Measurements from ENCODE around the gene PDZD4.

Gene PDZD4

DNA sequence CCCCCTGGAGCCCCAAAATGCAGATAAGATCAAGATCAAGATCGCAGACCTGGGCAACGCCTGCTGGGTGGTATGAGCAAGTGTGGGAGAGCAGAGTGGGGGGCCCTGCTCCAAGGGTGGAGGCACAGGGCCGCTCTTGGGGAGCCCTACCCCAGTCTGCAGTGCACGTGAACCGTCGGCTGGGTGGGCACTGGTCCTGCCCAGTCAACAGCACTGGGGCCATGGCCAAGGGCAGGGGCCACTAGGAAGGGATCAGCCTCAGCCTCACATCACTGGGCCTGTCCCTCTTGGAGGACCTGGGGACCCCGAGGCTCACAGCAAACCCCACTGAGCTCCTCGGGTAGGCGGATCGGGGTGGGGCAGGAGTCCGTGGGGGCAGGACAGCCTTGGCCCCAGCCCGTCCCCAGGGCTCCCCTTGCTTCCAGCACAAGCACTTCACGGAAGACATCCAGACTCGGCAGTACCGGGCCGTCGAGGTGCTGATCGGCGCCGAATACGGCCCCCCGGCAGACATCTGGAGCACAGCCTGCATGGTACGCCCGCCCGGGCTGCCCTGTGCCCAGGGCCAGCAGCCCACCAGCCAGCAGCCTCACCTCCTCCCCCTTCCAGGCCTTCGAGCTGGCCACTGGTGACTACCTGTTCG lies 45.9 kb downstream of the PDZD4 start:
- Histone ChIP-seq H3K4me3 (ENCODE audit: insufficient read depth, low read depth, low read length, poor library complexity, severe bottlenecking) (no peak overlapping the region), H3K36me3 (ENCODE audit: control insufficient read depth, insufficient read depth, low read length) (peaks cover 7% of the 10 kb centered on the region), H3K9me3 (ENCODE audit: control insufficient read depth, low read length) (no peaks in the 10 kb centered on the region), H3K4me1 (ENCODE audit: control insufficient read depth, insufficient read depth, low read length, poor library complexity, severe bottlenecking) (no peaks in the 10 kb centered on the region), H3K27ac (ENCODE audit: insufficient read depth, low read length, poor library complexity, severe bottlenecking) (no peak overlapping the region), H3K27me3 (replicated peaks; ENCODE audit: control insufficient read depth, insufficient read depth, low read length, poor library complexity, severe bottlenecking) (no peaks in the 10 kb centered on the region)
- DNase-seq = no peak

DNA sequence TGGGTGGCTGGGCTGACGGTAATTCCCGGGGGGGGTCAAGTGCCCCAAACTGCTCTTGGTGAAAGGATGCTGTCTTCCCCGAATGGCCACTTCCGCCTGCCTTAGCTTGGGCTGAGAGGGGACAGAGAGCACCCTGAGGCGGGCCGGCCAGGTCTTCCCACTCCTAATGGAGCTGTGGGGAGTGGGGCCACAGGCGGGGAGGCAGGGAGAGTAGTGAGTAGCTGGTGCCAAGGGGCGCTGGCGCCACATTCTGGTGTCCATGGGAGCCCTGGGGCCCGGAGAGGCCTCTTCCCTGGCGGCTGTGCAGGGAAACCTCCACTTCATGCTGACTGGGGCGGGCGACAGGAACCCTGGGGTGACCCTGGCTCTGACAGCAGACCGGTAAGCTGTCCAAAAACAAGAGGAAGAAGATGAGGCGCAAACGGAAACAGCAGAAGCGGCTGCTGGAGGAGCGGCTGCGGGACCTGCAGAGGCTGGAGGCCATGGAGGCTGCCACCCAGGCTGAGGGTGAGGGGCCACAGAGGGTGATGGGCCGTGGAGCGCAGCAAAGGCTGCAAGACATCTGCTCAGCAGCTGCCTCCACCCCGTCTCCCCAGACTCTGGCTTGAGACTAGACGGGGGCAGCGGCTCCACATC lies 46.8 kb downstream of the PDZD4 start:
- H3K27ac ChIP-seq (ENCODE audit: insufficient read depth, low read length, poor library complexity, severe bottlenecking) = no peak overlapping the region
- DNase-seq = no peak
- H3K27me3 ChIP-seq (replicated peaks; ENCODE audit: control insufficient read depth, insufficient read depth, low read length, poor library complexity, severe bottlenecking) = no peaks in the 10 kb centered on the region
- H3K4me3 ChIP-seq (ENCODE audit: insufficient read depth, low read depth, low read length, poor library complexity, severe bottlenecking) = no peak overlapping the region
- H3K4me1 ChIP-seq (ENCODE audit: control insufficient read depth, insufficient read depth, low read length, poor library complexity, severe bottlenecking) = no peaks in the 10 kb centered on the region
- H3K9me3 ChIP-seq (ENCODE audit: control insufficient read depth, low read length) = no peaks in the 10 kb centered on the region
- peaks cover 7% of the 10 kb centered on the region for H3K36me3 ChIP-seq (ENCODE audit: control insufficient read depth, insufficient read depth, low read length)

DNA sequence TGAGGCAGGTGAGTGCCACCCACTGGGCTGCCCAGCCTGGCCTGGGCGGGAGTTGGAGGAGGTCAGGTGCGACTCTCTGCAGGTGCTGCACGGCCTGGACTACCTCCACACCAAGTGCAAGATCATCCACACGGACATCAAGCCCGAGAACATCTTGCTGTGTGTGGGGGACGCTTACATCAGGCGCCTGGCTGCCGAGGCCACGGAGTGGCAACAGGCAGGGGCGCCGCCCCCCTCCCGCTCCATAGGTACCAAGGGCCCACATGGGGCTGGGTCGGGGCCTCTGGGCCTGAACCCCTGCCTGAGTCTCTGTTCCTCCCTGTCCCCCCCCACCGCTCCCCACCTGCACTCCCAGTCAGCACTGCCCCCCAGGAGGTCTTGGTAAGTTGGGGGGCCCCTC lies 47.5 kb downstream of the PDZD4 start:
- H3K36me3 ChIP-seq (ENCODE audit: control insufficient read depth, insufficient read depth, low read length) = peaks cover 7% of the 10 kb centered on the region
- H3K4me1 ChIP-seq (ENCODE audit: control insufficient read depth, insufficient read depth, low read length, poor library complexity, severe bottlenecking) = no peaks in the 10 kb centered on the region
- no peak for DNase-seq

DNA sequence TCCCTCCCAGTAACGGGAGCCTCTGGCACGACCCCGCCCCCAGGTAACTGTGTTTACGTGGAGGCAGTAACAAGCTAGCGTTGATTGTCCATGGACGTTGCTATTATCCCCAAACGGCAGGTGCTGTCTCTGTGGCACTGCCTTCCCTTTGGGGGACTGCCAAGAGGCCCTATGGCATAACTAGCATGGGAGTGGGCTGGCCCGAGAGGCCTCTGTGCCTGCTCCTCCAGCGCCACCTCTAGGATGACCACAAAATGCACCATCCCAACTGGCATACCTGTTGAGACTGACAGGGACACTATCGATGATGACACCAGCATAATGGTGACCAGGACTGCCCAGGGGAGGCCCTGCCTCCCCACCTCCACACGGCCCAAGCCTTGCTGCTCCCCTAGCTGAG lies 48.0 kb downstream of the PDZD4 start:
- H3K4me3 ChIP-seq (ENCODE audit: insufficient read depth, low read depth, low read length, poor library complexity, severe bottlenecking) = no peak overlapping the region
- H3K36me3 ChIP-seq (ENCODE audit: control insufficient read depth, insufficient read depth, low read length) = peaks cover 7% of the 10 kb centered on the region
- H3K9me3 ChIP-seq (ENCODE audit: control insufficient read depth, low read length) = no peaks in the 10 kb centered on the region
- H3K27me3 ChIP-seq (replicated peaks; ENCODE audit: control insufficient read depth, insufficient read depth, low read length, poor library complexity, severe bottlenecking) = no peaks in the 10 kb centered on the region
- no peak for DNase-seq
- H3K27ac ChIP-seq (ENCODE audit: insufficient read depth, low read length, poor library complexity, severe bottlenecking) = no peak overlapping the region
- no peaks in the 10 kb centered on the region for H3K4me1 ChIP-seq (ENCODE audit: control insufficient read depth, insufficient read depth, low read length, poor library complexity, severe bottlenecking)

More for the DNA sequence above, 47.5 kb downstream of the PDZD4 start:
- H3K27me3 ChIP-seq (replicated peaks; ENCODE audit: control insufficient read depth, insufficient read depth, low read length, poor library complexity, severe bottlenecking) = no peaks in the 10 kb centered on the region
- no peak overlapping the region for H3K27ac ChIP-seq (ENCODE audit: insufficient read depth, low read length, poor library complexity, severe bottlenecking)
- no peak overlapping the region for H3K4me3 ChIP-seq (ENCODE audit: insufficient read depth, low read depth, low read length, poor library complexity, severe bottlenecking)
- H3K9me3 ChIP-seq (ENCODE audit: control insufficient read depth, low read length) = no peaks in the 10 kb centered on the region

DNA sequence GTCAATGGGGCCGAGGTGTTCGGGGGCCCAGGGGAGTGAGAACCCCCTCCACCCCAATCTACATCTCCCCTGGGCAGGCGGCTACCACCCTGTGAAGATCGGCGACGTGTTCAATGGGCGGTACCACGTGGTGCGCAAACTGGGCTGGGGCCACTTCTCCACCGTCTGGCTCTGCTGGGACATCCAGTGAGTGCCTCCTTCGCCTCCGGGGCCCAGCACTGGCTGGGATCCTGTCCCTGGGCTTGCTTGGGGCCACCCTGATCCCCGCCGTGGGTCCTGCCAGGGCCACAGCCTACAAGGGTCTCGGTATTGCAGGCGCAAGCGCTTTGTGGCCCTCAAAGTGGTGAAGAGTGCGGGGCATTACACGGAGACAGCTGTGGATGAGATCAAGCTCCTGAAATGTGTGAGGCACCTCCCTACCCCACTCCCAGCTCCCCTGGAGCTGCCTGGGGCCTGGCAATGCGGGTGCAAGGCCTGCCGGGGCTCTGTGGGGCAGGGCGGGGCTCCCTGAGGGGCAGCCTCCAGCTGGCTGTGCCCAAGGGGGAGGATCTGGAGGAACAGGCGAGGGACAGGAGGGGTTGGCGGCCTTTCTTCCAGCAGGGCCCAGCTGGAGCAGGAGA lies 48.8 kb downstream of the PDZD4 start:
- Histone ChIP-seq H3K36me3 (ENCODE audit: control insufficient read depth, insufficient read depth, low read length) (peaks cover 7% of the 10 kb centered on the region), H3K4me3 (ENCODE audit: insufficient read depth, low read depth, low read length, poor library complexity, severe bottlenecking) (no peak overlapping the region), H3K27ac (ENCODE audit: insufficient read depth, low read length, poor library complexity, severe bottlenecking) (no peak overlapping the region), H3K9me3 (ENCODE audit: control insufficient read depth, low read length) (no peaks in the 10 kb centered on the region), H3K27me3 (replicated peaks; ENCODE audit: control insufficient read depth, insufficient read depth, low read length, poor library complexity, severe bottlenecking) (no peaks in the 10 kb centered on the region), H3K4me1 (ENCODE audit: control insufficient read depth, insufficient read depth, low read length, poor library complexity, severe bottlenecking) (no peaks in the 10 kb centered on the region)
- DNase-seq = no peak

DNA sequence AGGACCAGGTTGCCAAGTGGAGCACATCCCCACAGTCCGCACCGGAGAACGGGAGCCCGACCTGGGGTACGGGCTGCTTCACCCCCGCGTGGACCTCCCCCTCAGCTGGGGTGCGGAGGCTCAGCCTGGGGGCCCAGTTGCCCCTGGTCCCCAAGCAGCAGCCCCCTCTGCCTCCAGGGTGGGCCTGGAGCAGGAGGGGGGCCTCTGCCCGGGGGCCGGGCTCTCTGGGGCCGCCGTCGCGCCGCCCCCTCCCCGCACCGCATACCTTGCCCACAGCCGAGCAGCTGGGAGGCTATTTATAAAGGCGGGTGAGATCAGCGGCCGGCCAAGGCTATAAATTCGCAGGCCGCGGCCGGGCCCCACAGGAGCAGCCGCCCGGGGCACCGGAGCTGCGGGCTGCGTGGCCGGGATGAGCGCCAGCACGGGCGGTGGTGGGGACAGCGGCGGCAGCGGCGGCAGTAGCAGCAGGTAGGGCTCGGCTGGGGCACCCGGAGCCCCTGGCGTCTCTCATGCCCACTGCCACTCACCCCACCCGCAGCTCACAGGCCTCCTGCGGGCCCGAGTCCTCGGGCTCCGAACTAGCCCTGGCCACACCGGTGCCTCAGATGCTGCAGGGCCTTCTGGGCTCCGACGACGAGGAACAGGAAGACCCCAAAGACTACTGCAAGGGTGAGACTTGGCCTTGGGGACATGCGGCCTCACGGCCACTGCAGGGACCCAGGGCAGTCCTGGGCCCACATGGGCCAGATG lies 49.5 kb downstream of the PDZD4 start, which contains the start of gene SRPK3:
SRPK3 (plus strand) TSS at position 364 of the 750 bp plus-strand sequence; CDS start at position 410, 46 bp downstream.
- no peak within 1 kb of the TSS for H3K4me3 ChIP-seq (ENCODE audit: insufficient read depth, low read depth, low read length, poor library complexity, severe bottlenecking)
- H3K27ac ChIP-seq (ENCODE audit: insufficient read depth, low read length, poor library complexity, severe bottlenecking) = no peak within 1 kb of the TSS
- no peak for DNase-seq
- H3K9me3 ChIP-seq (ENCODE audit: control insufficient read depth, low read length) = no peaks in the 10 kb centered on the region
- H3K36me3 ChIP-seq (ENCODE audit: control insufficient read depth, insufficient read depth, low read length) = peaks cover 4% of the 10 kb centered on the region
- H3K27me3 ChIP-seq (replicated peaks; ENCODE audit: control insufficient read depth, insufficient read depth, low read length, poor library complexity, severe bottlenecking) = no peaks in the 10 kb centered on the region
- no peaks in the 10 kb centered on the region for H3K4me1 ChIP-seq (ENCODE audit: control insufficient read depth, insufficient read depth, low read length, poor library complexity, severe bottlenecking)

DNA sequence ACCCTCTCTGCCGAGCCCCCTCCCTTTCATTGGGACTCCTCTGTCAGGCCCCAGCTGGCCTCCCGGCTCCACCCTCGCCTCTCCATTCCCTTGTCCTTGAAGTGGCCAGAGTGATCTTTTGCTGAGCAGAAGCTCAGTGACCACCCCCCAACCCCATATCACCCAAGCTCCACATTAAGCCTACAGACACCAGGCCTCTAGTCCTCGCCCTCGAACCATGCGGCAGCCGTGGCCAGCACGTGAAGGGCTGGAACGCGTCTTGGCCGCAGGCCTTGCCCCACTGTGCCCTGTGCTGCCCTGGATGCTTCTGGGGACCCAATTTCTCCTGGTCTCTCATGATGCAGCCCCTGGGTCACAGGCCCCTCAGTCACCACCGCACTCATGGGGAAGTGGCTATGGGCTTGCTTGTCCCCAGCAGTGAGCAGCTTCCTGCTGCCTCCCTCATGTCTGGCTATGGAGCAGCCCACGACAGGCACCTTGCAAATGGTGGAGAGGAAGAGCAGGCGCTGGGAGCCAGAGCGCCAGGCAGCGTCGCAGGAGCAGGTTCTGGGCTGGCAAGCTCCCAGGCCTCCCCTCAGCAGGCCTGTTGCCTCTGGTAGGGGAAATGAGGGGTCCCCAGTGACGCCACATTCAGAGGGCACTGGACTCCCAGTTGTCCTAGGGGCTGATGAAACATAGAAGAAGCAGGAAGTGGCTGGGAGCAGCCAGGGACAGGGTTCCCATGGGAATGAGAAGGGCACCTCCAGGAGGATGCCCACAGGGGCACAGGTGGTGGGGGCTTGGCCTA lies 50.3 kb downstream of the PDZD4 start:
- no peak for DNase-seq
- no peaks in the 10 kb centered on the region for H3K9me3 ChIP-seq (ENCODE audit: control insufficient read depth, low read length)
- H3K4me1 ChIP-seq (ENCODE audit: control insufficient read depth, insufficient read depth, low read length, poor library complexity, severe bottlenecking) = no peaks in the 10 kb centered on the region
- no peak overlapping the region for H3K27ac ChIP-seq (ENCODE audit: insufficient read depth, low read length, poor library complexity, severe bottlenecking)
- H3K27me3 ChIP-seq (replicated peaks; ENCODE audit: control insufficient read depth, insufficient read depth, low read length, poor library complexity, severe bottlenecking) = no peaks in the 10 kb centered on the region
- no peak overlapping the region for H3K4me3 ChIP-seq (ENCODE audit: insufficient read depth, low read depth, low read length, poor library complexity, severe bottlenecking)
- H3K36me3 ChIP-seq (ENCODE audit: control insufficient read depth, insufficient read depth, low read length) = no peaks in the 10 kb centered on the region

DNA sequence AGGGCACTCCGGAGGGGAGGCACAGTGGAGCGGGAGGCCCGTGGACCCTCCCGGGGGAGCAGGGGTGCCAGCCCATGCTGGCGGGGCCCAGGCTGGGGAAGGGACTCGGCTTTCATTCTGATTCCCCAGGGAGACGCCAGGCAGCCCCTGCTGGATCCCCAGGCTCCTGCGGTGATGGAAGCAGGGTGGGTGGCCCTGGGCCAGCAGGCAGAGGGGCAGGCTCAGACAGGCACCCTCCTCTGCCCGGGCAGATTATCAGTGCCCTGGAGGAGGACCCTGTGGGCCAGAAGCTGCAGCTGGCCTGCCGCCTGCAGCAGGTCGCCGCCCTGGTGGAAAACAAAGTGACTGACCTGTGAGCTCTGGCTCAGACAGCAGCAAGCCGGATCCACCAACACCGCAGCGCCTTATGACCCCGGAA lies 51.7 kb downstream of the PDZD4 start:
- Histone ChIP-seq H3K9me3 (ENCODE audit: control insufficient read depth, low read length) (no peaks in the 10 kb centered on the region), H3K4me1 (ENCODE audit: control insufficient read depth, insufficient read depth, low read length, poor library complexity, severe bottlenecking) (no peaks in the 10 kb centered on the region), H3K27me3 (replicated peaks; ENCODE audit: control insufficient read depth, insufficient read depth, low read length, poor library complexity, severe bottlenecking) (no peaks in the 10 kb centered on the region), H3K27ac (ENCODE audit: insufficient read depth, low read length, poor library complexity, severe bottlenecking) (no peak overlapping the region), H3K36me3 (ENCODE audit: control insufficient read depth, insufficient read depth, low read length) (no peaks in the 10 kb centered on the region), H3K4me3 (ENCODE audit: insufficient read depth, low read depth, low read length, poor library complexity, severe bottlenecking) (no peak overlapping the region)
- DNase-seq = no peak

DNA sequence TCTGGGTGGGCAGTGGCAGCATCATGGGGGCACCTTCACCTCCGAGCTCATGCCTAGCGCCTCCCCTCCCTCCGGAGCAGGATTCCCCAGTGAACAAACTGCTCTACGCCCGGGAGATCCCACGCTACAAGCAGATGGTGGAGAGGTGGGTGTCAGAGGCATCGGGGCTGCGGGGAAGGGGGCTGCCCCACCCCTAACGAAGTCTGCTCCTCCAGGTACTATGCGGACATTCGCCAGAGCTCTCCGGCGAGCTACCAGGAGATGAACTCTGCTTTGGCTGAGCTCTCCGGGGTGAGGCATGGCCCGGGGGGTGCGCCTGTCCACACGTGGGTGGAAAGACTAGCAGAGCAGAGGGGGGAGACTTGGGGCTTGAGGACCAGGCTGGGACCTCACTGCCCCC lies 52.2 kb downstream of the PDZD4 start:
- H3K4me3 ChIP-seq (ENCODE audit: insufficient read depth, low read depth, low read length, poor library complexity, severe bottlenecking) = no peak overlapping the region
- no peaks in the 10 kb centered on the region for H3K9me3 ChIP-seq (ENCODE audit: control insufficient read depth, low read length)
- H3K27me3 ChIP-seq (replicated peaks; ENCODE audit: control insufficient read depth, insufficient read depth, low read length, poor library complexity, severe bottlenecking) = no peaks in the 10 kb centered on the region
- no peaks in the 10 kb centered on the region for H3K4me1 ChIP-seq (ENCODE audit: control insufficient read depth, insufficient read depth, low read length, poor library complexity, severe bottlenecking)
- no peak for DNase-seq
- H3K36me3 ChIP-seq (ENCODE audit: control insufficient read depth, insufficient read depth, low read length) = no peaks in the 10 kb centered on the region
- no peak overlapping the region for H3K27ac ChIP-seq (ENCODE audit: insufficient read depth, low read length, poor library complexity, severe bottlenecking)
